SJCRH30 (cell line): ENCODE measurements around the gene SHCBP1L. TPM values are rescaled to one million over a fixed set of nuclear protein-coding genes. Genes with fewer than 3 reads are reported as not detected.
"Not testable (repeated sequence)": the region's sequence is repeated elsewhere in the genome, so short reads cannot be mapped to it uniquely, and the experiment has no call there.

Source experiments
- DNase-seq, 2 experiments: peaks; one replicate each; pipeline ENCODE4 v3.0.0-alpha.2; 2015 to 2020
- H3K27ac ChIP-seq: fragments of 250-450 bp; sonication (Bioruptor Pico); 2 replicates; pipeline ENCODE4 v1.5.1; 2020; ENCODE audit warnings: mild to moderate bottlenecking, moderate library complexity
- H3K27me3 ChIP-seq: fragments of 250-450 bp; sonication (Bioruptor Pico); 2 replicates; pipeline ENCODE4 v1.5.1; 2020; ENCODE audit warnings: mild to moderate bottlenecking, moderate library complexity
- H3K36me3 ChIP-seq: fragments of 250-450 bp; sonication (Bioruptor Pico); 2 replicates; pipeline ENCODE4 v1.5.1; 2020; ENCODE audit warnings: mild to moderate bottlenecking, moderate library complexity
- H3K4me1 ChIP-seq: fragments of 250-450 bp; sonication (Bioruptor Pico); 2 replicates; pipeline ENCODE4 v1.5.1; 2020; ENCODE audit warnings: mild to moderate bottlenecking, moderate library complexity
- H3K4me3 ChIP-seq: fragments of 250-450 bp; sonication (Bioruptor Pico); 2 replicates; pipeline ENCODE4 v1.5.1; 2020; ENCODE audit warnings: mild to moderate bottlenecking, moderate library complexity
- H3K9me3 ChIP-seq: fragments of 250-450 bp; sonication (Bioruptor Pico); replicated peaks from 2 replicates; pipeline ENCODE4 v1.5.1; 2020; ENCODE audit warnings: mild to moderate bottlenecking, moderate library complexity
- total RNA-seq: library from RNA; depleted of rRNA; stranded (reverse); fragments of >200 nt; shearing (Covaris generic); gene quantifications from 2 replicates; pipeline ENCODE4 v1.2.3, GENCODE V29; 2014

SHCBP1L gene
- total RNA-seq, 1 experiment from 2014 or later, result not detected

DNA sequence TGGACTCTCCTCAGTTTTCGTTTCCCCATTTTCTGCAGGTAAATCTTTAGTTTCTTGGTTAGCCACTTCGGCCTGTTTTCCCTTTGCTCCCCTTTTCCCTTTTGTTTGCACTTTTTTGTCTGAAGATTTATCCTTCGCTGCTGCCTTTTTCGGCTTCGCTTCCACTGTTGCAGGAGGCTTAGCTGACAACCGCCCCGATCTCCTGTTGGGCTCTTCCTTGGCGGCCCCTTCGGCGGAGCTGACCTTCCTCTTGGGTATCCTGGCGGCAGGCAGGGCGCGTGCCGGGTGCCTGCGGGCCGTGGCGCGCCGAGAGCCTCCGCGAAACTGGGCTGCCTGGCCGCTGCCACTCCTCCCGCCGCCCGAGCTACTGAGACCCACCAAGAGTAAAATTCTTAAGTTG, 10.8 kb downstream of the SHCBP1L start:
- H3K27ac ChIP-seq, DNase-seq, H3K36me3 ChIP-seq, H3K4me1 ChIP-seq, H3K4me3 ChIP-seq, H3K9me3 ChIP-seq, H3K27me3 ChIP-seq: not testable (repeated sequence)

DNA sequence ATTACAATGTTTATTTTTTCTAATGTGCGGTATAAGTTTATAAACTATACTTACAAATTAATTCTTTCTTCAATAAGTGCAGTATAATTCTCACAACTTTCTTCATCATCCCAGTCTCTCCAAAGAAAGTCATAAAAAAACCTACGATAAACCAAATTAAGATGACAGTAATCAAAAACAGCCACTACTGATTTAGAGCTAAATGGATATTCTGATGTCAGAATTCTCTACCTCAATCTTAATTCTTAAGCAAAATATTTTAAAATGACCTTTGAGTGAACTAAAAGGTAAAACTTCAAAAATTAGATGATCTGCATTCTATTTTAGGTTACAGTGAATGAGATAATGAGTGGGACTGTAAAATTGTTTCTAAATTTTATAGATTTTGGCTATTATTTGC, 13.6 kb downstream of the SHCBP1L start:
- H3K9me3 ChIP-seq, result no peaks in the 10 kb centered on the region
- no peaks in the 10 kb centered on the region for H3K27me3 ChIP-seq
- no peak for DNase-seq
- no peak overlapping the region for H3K27ac ChIP-seq
- no peaks in the 10 kb centered on the region for H3K4me1 ChIP-seq
- no peak overlapping the region for H3K4me3 ChIP-seq
- H3K36me3 ChIP-seq, result no peaks in the 10 kb centered on the region

DNA sequence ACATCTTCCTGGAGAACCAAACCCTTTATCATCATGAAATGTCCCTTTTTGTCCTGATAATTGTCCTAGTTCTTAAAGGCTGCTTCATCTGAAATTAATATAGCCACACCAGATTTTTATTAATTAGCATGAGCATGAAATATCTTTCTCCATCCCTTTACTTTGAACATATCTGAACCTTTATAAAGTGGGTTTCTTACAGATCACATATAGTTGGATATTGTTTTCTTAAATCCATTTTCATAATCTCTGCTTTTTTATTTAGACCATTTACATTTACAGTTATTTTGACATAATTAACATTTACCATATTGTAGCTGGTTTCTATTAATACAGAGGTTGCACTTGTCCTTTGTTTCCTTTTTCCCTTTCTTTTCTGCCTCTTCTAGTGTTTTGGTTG, 17.2 kb downstream of the SHCBP1L start:
- no peak for DNase-seq
- Histone ChIP-seq H3K4me1 (no peaks in the 10 kb centered on the region), H3K27me3 (no peaks in the 10 kb centered on the region), H3K4me3 (no peak overlapping the region), H3K27ac (no peak overlapping the region), H3K9me3 (no peaks in the 10 kb centered on the region), H3K36me3 (no peaks in the 10 kb centered on the region)

DNA sequence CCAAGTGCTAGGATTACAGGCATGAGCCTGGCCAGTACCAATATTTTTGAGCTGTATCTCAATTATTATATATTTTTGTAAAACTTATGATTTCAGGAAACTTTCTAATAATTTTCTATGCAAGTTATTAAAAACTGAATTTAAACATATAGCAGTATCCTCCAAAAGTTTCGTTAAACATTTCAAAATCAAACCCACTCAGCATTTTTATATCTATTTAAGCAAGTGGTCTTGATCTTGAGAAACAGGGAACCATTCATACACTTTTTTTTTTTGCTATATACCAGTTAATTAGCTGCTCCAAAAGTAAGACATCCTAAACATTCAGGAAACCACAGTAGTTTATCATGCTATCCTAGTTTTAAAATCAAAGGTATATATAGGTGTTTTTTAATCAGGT, 22.0 kb downstream of the SHCBP1L start:
- DNase-seq, result no peak
- H3K36me3 ChIP-seq, result no peaks in the 10 kb centered on the region
- H3K27ac ChIP-seq, result no peak overlapping the region

DNA sequence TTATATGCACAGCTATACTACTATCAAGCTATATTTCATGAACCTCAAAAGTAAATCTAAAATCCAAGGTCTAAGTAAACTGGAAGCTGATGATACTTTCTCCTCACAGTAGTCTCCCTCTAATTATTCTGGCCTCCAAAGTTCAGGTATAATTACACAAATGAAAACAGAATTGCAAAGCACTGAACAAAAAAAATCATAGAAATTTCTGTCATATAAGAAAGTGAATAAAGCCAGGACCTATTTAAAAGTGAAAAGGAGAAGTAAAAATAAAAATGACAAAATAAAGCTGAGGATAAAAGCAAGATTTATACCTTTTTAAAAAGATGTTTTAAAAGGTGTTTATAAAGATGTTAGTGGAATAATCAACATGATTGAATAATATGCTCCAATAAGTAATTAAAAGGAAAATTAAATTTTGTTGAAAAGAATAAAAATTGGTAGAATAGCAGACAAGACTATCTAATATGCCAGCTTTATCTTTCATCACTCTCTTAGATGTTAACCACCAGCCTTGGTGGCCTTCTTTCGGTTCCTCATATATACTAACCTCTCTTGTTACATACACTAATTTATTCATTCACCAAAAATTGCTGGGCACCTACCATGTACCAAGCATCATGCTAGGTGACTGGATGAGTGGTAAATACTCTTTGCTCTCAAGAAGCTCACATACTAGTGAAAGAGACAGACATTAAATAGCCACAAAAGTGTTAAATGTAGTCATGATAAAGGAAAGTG, 25.1 kb downstream of the SHCBP1L start:
- no peak overlapping the region for H3K4me3 ChIP-seq
- no peaks in the 10 kb centered on the region for H3K9me3 ChIP-seq
- H3K4me1 ChIP-seq, result no peaks in the 10 kb centered on the region
- no peaks in the 10 kb centered on the region for H3K27me3 ChIP-seq
- H3K27ac ChIP-seq, result no peak overlapping the region
- H3K36me3 ChIP-seq, result no peaks in the 10 kb centered on the region
- DNase-seq, result no peak

More for the DNA sequence above, 22.0 kb downstream of the SHCBP1L start:
- Histone ChIP-seq H3K4me3 (no peak overlapping the region), H3K9me3 (no peaks in the 10 kb centered on the region), H3K4me1 (no peaks in the 10 kb centered on the region), H3K27me3 (no peaks in the 10 kb centered on the region)

DNA sequence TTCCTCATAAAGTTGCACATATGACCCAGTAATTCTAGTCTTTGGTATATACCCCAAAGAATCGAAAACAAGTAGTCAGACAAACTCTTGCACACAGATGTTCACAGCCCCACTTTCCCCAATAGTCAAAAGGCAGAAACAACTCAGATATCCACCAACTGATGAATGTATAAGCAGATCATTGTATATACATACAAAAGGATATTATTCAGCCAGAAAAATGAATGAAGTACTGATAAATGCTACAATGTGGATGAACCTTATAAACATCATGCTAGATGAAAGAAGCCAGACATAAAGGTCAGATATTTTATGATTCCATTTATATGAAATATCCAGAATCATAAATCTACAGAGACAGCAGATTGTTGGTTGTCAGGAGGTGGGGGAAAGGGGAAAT, 27.3 kb downstream of the SHCBP1L start:
- Histone ChIP-seq H3K36me3 (no peaks in the 10 kb centered on the region), H3K9me3 (no peaks in the 10 kb centered on the region), H3K4me1 (no peaks in the 10 kb centered on the region), H3K27me3 (no peaks in the 10 kb centered on the region), H3K4me3 (no peak overlapping the region), H3K27ac (no peak overlapping the region)
- no peak for DNase-seq

DNA sequence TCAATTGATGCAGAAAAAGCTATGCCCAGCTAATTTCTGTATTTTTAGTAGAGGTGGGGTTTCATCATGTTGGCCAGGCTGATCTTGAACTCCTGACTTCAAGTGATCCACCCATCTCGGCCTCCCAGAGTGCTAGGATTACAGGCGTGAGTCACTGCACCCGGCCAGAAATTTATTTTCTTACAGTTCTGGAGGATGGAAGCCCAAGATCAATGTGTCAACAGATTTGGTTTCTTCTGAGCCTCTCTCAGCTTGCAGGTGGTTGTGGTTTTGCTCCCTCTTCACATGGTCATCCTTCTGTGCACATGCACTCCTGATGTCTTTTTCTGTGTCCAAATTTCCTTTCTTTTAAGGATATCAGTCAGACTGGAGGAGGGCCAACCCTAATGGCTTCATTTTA, 35.6 kb downstream of the SHCBP1L start:
- no peak overlapping the region for H3K4me3 ChIP-seq
- no peak for DNase-seq

DNA sequence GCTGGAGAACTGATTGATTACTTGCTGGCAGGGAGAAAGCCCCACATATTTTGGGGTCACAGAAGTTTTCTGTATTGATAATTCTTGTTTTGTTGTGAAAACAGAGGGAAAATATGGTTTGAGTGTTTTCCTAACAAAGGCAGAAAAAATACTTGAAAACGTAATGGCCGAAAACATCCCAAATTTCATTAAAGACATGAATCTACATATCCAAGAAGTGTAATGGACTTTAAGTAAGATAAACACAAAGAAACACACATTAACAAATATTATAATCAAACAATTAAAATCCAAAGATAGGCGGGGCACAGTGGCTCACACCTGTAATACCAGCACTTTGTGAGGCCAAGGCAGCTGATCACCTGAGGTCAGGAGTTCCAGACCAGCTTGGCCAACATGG, 39.6 kb downstream of the SHCBP1L start:
- Histone ChIP-seq H3K36me3 (no peaks in the 10 kb centered on the region), H3K4me3 (no peak overlapping the region), H3K4me1 (no peaks in the 10 kb centered on the region), H3K27me3 (no peaks in the 10 kb centered on the region), H3K27ac (no peak overlapping the region), H3K9me3 (no peaks in the 10 kb centered on the region; the same call in 1 of the 2 replicates)
- no peak for DNase-seq

More for the DNA sequence above, 35.6 kb downstream of the SHCBP1L start:
- Histone ChIP-seq H3K27ac (no peak overlapping the region), H3K9me3 (no peaks in the 10 kb centered on the region; the same call in 1 of the 2 replicates), H3K27me3 (no peaks in the 10 kb centered on the region), H3K36me3 (no peaks in the 10 kb centered on the region), H3K4me1 (no peaks in the 10 kb centered on the region)

DNA sequence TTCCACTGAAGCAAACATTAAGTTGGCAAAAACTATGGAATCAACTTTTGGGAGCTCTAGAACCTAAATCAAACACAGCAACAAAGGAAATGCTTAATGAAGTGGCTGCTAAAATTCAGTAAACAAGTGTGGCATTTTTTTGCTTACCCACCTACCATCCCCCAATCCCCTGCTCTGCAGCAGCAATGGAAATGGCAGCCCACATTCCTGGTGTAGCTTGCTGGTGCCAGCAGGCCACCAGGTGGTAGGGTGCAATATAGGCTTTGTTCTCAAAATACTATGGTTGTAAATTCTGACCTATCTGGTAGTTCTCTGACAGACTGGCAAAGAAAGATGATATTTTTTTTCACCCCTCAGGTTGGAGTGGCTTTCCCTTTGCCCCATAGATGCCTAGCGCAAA, 42.8 kb downstream of the SHCBP1L start:
- no peak overlapping the region for H3K27ac ChIP-seq
- H3K36me3 ChIP-seq, result no peaks in the 10 kb centered on the region
- no peaks in the 10 kb centered on the region for H3K4me1 ChIP-seq
- no peaks in the 10 kb centered on the region; the same call in 1 of the 2 replicates for H3K9me3 ChIP-seq
- no peak overlapping the region for H3K4me3 ChIP-seq
- no peaks in the 10 kb centered on the region for H3K27me3 ChIP-seq
- no peak for DNase-seq

DNA sequence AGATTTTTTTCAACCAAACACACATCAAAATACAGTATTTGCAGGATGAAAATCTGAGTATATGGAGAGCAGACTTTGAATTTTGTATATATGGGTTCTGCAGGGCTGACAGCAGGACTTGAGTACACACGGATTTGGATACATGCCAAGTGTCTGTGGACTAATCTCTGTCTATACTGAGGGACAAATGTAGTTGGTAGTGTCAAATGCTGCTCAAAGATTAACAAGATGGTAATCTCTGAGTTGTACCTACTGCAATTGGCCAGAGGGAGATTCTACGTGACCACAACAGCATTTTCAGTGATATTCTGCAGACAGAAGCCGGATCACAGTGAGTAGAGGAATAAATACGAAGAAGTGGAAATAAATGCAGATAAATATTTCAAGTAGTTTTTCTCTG, 43.4 kb downstream of the SHCBP1L start:
- H3K4me1 ChIP-seq, result no peaks in the 10 kb centered on the region
- no peaks in the 10 kb centered on the region for H3K36me3 ChIP-seq
- H3K27me3 ChIP-seq, result no peaks in the 10 kb centered on the region
- no peaks in the 10 kb centered on the region; the same call in 1 of the 2 replicates for H3K9me3 ChIP-seq
- no peak overlapping the region for H3K4me3 ChIP-seq
- no peak overlapping the region for H3K27ac ChIP-seq
- DNase-seq, result peak in 1 of 2 experiments; percentile 31

DNA sequence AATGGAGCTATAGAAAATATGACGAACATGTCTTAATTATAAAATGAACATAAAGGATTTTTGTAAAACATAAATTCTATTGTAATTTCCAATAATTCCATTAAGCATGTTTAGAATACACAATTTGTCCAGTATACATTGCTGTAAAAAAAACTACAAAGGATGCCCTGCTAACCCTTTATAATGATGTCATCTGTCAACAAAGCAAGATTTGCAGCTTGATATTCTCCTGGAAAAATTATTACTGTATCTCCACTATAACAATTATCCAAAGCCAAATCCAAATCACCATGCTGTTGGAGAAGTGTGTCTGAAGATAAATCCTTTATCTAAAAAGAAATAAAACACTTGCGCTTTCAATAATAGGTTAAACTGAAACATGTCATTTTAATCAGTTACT, 47.6 kb downstream of the SHCBP1L start:
- no peaks in the 10 kb centered on the region for H3K36me3 ChIP-seq
- DNase-seq, result no peak
- H3K9me3 ChIP-seq, result no peaks in the 10 kb centered on the region
- H3K27ac ChIP-seq, result no peak overlapping the region
- no peak overlapping the region for H3K4me3 ChIP-seq
- no peaks in the 10 kb centered on the region for H3K27me3 ChIP-seq
- H3K4me1 ChIP-seq, result no peaks in the 10 kb centered on the region

DNA sequence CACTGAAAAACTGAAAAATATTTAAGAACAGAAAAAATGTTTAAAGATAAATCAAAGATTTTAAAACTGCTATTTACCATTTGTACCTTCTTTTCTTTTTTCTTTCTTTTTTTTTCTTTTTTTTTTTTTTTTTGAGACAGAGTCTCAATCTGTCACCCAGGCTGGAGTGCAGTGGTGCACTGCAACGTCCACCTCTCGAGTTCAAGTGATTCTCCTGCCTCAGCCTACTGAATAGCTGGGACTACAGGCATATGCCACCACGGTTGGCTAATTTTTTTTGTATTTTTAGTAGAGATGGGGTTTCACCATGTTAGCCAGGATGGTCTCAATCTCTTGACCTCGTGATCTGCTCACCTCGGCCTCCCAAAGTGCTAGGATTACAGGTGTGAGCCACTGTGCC, 51.0 kb downstream of the SHCBP1L start:
- not testable (repeated sequence) for H3K4me1 ChIP-seq, H3K9me3 ChIP-seq, H3K27me3 ChIP-seq, H3K36me3 ChIP-seq, H3K4me3 ChIP-seq, H3K27ac ChIP-seq, DNase-seq

DNA sequence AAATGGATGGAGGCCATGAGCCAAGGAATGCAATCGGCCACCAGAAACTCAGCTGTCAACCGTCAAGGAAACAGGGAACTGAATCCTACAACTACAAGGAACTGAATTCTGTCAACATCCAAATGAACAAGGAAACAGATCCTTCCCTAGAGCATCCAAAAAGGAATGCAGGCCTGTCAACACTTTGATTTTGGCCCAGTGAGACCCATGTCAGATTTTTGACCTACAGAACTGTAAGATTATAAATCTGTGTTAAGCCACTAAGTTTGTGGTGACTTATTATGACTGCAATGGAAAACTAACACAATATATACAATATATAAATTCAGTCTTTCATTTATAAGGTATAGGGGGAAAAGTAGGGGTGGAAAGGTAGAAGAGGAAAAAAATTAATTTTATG, 55.3 kb downstream of the SHCBP1L start:
- H3K4me3 ChIP-seq, result no peak overlapping the region
- no peaks in the 10 kb centered on the region for H3K4me1 ChIP-seq
- H3K27me3 ChIP-seq, result no peaks in the 10 kb centered on the region
- DNase-seq, result no peak
- no peaks in the 10 kb centered on the region for H3K36me3 ChIP-seq
- no peak overlapping the region for H3K27ac ChIP-seq
- H3K9me3 ChIP-seq, result no peaks in the 10 kb centered on the region; the same call in 1 of the 2 replicates

DNA sequence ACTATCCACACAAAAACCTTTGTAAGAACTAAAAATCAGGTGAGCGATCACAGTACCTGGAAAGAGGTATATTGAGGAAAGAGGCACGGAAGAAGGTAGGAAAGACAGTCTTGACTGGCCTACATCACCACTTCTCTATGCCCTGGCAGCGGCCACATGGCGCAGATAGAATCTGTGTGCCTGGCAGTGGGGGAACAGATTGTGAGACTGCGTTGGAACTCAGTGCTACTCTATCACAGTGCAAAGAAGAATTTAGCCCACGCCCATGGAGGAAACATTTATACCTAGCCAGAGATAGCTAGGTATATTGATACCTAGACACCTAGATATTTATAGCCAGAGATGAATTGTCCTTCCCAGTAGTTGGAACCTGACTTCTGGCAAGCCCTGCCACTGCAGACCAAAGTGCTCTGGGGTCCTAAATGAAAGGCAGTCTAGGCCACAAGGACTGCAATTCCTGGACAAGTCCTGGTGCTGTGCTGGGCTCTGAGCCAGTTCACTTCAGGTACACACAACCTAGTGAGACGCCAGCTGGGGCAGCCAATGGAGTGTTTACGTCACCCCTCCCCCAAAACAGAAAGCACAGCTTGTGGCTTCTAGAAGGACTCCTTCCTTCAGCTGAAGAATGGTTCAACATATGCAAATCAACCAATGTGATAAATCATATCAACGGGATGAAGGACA, 61.9 kb downstream of the SHCBP1L start:
- Histone ChIP-seq H3K27me3 (no peaks in the 10 kb centered on the region), H3K36me3 (peaks cover 31% of the 10 kb centered on the region), H3K9me3 (no peaks in the 10 kb centered on the region), H3K4me1 (no peaks in the 10 kb centered on the region), H3K27ac (no peak overlapping the region), H3K4me3 (no peak overlapping the region)
- no peak for DNase-seq

DNA sequence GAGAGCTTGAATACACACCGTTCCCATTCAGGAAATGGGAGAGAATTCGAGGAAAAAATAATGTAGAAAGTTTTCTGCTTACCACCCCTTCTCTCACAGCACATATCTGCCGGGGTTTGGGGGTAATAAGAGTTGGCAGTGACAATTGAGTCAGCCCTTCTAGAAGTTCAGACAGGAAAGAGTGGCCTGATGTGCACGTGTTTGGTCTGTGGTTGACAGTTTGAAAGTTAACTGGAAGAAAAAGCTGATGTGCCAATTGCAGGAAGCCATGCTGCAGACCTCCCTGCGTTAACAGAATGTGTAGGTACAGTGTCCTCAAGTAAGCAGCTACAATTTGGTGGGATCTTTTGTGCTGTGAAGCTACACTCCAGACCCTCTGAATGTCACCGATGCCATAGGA, 63.0 kb downstream of the SHCBP1L start:
- Histone ChIP-seq H3K4me3 (no peak overlapping the region), H3K27ac (no peak overlapping the region), H3K9me3 (no peaks in the 10 kb centered on the region), H3K27me3 (no peaks in the 10 kb centered on the region), H3K4me1 (no peaks in the 10 kb centered on the region), H3K36me3 (peaks cover 42% of the 10 kb centered on the region)
- no peak for DNase-seq
